ENCODE measurements around the gene LDHD.

Gene LDHD

DNA sequence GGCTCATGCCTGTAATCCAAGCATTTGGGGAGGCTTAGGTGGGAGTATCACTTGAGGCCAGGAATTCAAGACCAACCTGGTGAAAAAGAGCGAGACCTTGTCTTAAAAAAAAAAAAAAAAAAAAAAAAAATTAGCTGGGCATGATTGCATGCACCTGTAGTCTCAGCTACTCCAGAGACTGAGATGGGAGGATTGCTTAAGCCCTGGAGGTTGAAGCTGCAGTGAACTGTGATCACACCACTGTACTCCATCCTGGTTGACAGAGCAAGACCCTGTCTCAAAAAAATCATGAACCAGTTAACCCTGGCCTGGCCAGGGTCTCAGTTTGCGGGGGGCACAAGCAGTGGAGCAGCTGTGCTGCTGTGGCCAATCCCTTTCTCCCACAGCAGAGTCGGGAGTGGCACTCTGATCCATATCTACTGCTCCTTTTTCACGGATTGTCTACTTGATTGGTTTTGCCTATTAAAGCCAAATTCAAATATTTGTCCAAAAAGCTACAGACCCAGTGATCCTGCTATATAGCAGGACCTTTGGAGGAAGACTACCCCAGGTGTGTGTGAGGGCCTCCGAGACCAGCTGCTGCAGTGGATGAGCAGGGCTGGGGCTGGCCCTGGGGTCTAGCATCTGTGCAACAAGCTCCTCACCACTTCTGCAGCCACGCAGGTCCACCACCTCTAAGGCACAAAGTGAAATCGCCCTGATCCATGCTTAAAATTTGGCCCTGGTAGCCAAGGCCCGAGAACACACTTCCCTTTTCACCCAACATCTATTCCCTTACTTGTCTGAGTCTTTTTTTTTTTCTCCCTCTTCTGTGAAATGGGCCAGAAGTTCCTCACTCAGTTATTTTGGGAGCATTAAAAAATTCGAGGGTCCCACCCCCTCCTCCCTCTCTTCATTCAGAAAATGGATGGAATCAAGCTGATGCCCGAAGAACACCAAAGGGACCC lies 48.2 kb downstream of the LDHD start:
- no peak overlapping the region for H3K4me3 ChIP-seq (ENCODE audit: low read length)
- DNase-seq (ENCODE audit: low read depth, low spot score): peak; percentile 63

DNA sequence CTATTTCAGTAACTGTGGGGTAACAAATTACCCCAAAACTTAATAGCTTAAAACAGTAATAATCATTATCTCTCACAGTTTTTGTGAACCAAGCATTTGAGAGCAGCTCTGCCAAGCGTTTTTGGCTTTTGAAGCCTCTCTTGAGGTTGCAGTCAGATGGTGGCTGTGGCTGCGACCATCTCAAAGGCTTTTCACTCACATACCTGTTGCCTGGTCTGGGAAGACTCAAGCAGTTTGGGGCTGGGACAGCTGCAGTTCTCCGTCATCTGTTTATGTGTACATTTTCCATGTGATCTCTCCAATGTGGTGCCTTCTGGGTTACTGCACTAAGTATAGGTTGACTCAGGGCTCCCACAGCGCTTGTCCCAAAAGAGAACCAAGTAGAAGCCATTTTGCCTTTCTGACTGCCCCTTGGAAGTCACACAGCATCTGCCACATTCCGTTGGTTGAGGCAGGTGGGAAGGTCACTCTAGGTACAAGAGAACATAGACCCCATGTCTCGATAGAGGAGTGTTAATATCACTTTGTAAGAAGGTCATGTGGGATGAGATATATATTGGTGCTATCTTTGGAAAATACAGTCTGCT lies 49.6 kb downstream of the LDHD start:
- peak overlapping the region; percentile 21 for H3K4me3 ChIP-seq (ENCODE audit: low read length)
- peak; percentile 94 for DNase-seq (ENCODE audit: low read depth, low spot score)

DNA sequence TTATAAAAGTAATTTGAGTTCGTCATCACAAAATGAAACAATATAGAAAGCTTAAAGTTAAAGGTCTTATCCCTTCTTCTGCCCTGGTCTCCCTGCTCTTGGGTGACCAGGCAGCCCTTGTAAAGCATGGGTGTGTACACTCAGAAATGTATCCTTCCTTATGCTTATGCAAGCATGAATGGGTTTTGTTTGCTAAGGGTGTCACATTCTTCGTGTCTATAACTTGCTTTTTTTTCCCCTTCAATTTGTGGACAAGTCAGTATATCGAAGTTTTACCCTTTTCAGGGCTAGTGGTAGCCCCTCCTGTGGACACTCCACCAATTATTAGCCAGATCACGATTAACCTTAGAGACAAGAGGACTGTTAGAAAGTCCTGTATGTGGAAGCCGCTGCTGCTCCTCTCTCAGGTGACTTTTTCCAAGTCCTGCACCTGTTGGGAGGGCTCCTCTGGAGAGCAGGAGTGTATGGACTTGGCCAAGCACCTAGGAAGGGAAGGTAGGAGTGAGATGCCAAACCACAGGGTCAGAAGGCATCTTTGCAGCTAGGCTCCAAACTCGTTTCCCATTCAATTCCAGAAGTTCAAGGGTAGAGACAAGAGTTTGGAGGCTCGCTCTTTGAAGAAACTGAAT lies 50.9 kb downstream of the LDHD start:
- no peak for DNase-seq (ENCODE audit: low read depth, low spot score)
- no peak overlapping the region for H3K4me3 ChIP-seq (ENCODE audit: low read length)

- peak overlapping the region; percentile 49 for H3K4me3 ChIP-seq (ENCODE audit: low read length)
- DNase-seq (ENCODE audit: low read depth, low spot score): peak; percentile 60
Observed at GRCh38 chr16:75065149-75065505, 51.5 kb downstream of the LDHD start.

GRCh38 chr16:75064403-75065148 lies 52.0 kb downstream of the LDHD start:
- DNase-seq (ENCODE audit: low read depth, low spot score): peak; percentile 94
- H3K4me3 ChIP-seq (ENCODE audit: low read length): peak overlapping the region; percentile 49

- no peak overlapping the region; the same call in 1 of the 2 replicates for H3K4me3 ChIP-seq (ENCODE audit: low read length)
- no peak for DNase-seq (ENCODE audit: low read depth, low spot score)
Observed at GRCh38 chr16:75063549-75064088, 53.0 kb downstream of the LDHD start.

- no peak overlapping the region for H3K4me3 ChIP-seq (ENCODE audit: low read length)
- DNase-seq (ENCODE audit: low read depth, low spot score): no peak
Observed at GRCh38 chr16:75062976-75063346, 53.6 kb downstream of the LDHD start.

DNA sequence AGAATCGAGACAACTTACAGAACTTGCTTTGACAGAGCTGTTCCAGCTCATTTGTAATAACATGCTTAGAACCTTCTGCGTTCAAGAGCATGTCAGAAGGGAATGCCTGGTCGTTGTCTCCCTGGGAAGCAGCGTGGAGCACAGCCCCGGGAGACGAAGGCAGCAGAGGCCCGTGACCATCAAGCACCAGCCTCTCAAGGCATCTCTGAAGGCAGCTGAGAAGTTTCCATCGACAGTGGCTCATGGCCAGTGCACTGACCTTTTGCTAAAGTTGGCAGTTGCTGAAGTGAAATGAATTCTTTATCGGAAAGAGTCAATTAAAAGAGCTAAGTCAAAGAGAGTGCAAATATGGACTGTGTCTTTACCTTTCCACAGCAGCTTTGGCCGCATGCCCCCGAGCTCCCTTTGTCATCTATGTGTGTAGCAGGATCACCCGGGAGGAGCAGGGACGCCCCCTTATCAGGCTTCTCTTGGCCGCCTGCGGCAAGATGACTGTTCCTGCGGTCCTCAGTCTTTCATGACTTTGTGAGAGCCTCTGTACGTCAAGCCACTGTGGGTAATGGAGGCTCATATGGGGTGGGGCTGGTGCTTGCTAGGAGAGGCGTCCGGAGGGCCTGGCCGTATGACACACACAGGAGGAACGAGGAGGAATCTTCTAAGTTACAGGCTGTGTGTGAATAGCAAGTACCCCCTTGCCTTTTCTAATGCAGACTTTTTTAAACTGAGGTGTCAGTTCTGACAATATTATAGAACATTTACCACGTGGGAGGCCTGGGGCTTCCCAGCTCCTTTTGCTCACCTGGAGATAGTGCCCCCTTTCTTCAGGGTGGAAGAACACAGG lies 54.2 kb downstream of the LDHD start:
- DNase-seq (ENCODE audit: low read depth, low spot score): no peak
- no peak overlapping the region for H3K4me3 ChIP-seq (ENCODE audit: low read length)
